ENCODE data around the gene FAM50B. TPM values are rescaled to one million over a fixed set of nuclear protein-coding genes. Genes with fewer than 3 reads are reported as not detected.

The FAM50B gene
- total and polyA plus RNA-seq, 10 of the 15 experiments (the other 5 are each of a cell fraction or from before 2014, with no cell fraction given) = 0.58 to 10.2 (median 5.9) TPM

DNA sequence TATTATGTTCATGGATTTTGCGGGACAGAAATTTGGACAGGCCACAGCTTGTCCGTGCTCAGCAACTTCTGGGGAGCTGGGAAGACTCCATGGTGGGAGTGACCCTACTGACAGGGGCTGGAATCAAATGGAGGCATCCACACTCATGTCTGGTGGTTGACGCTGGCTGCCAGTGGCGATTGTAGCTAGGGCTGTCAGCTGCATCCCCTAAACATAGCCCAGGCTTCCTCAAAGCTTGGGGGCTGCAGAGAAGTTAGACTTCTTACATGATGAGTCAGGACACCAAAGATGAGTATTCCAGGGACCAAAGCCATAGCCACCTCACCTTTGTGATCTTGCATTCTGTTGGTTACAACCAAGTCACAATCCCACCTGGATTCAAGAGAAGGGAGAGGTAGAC, 18.4 kb upstream of the FAM50B start:
- ChIA-PET RAD21 (ENCODE audit: unreplicated experiment) (no interaction called here), SMC1A (ENCODE audit: uncharacterized antibody, unreplicated experiment) (no interaction called here)

GRCh38 chr6:3831761-3832530, 17.2 kb upstream of the FAM50B start:
- DNase-seq (ENCODE audit: low read depth, low spot score) (no peak), ATAC-seq (no peak), FAIRE-seq (no peak)
- in situ Hi-C loops (cut with MboI) (no loop called here), intact Hi-C loops (cut with micrococcal nuclease; ENCODE audit: unreplicated experiment) (no loop called here)
- ChIA-PET RAD21 (ENCODE audit: unreplicated experiment) (no interaction called here), CTCF (no interaction called here), POLR2A (no interaction called here), SMC1A (ENCODE audit: uncharacterized antibody, unreplicated experiment) (interaction anchor here (0.9 kb wide), 1 partner anchor 11 kb away, joined by 3 read pairs; no protein-coding TSS in a partner anchor)
- H3K9me3 ChIP-seq (replicated peaks; ENCODE audit: control insufficient read depth, insufficient read depth, low read length) = no peaks in the 10 kb centered on the region
- H3K27me3 ChIP-seq (replicated peaks in 1 of 2; ENCODE audit: control insufficient read depth in 2 of 2, insufficient read depth in 2 of 2, low read length in 1 of 2) = no peaks in the 10 kb centered on the region
- no peaks in the 10 kb centered on the region for H4K20me1 ChIP-seq (ENCODE audit: control insufficient read depth, insufficient read depth)
- no peak overlapping the region for H3K4me3 ChIP-seq
- no peak overlapping the region for H3K27ac ChIP-seq (ENCODE audit: control insufficient read depth, insufficient read depth)
- no peak overlapping the region for H3K9ac ChIP-seq (ENCODE audit: control insufficient read depth, insufficient read depth, low read length)
- 78% methylated on average over 6 of the region's 6 CpGs for WGBS (ENCODE audit: insufficient coverage, insufficient replicate concordance, low lambda C conversion rate, missing lambda C conversion rate)
- no TSS peak for BruUV-seq (replicated peaks)
- H3K79me2 ChIP-seq (ENCODE audit: control insufficient read depth, insufficient read depth, low read length) = no peaks in the 10 kb centered on the region
- H3K36me3 ChIP-seq (ENCODE audit: control insufficient read depth in 2 of 2, insufficient read depth in 2 of 2, low read length in 1 of 2) = no peaks in the 10 kb centered on the region
- H2AFZ ChIP-seq (ENCODE audit: control insufficient read depth, low read depth, low read length) = no peak overlapping the region
- no peak overlapping the region for H3K4me2 ChIP-seq (ENCODE audit: control insufficient read depth, insufficient read depth)
- no peaks in the 10 kb centered on the region for H3K4me1 ChIP-seq (ENCODE audit: control insufficient read depth, insufficient read depth, low read length)
- TF ChIP-seq POLR2AphosphoS5 (IDR thresholded peaks at IDR 0.05; ENCODE audit: low read length) (no peak), FOXK2 (IDR thresholded peaks at IDR 0.05) (no peak), YBX1 (IDR thresholded peaks at IDR 0.05) (no peak), SMAD5 (IDR thresholded peaks at IDR 0.05; ENCODE audit: low read depth) (no peak), ZBED1 (IDR thresholded peaks at IDR 0.05; ENCODE audit: borderline replicate concordance) (no peak), ATF7 (IDR thresholded peaks at IDR 0.05; ENCODE audit: low read depth) (no peak), ZZZ3 (IDR thresholded peaks at IDR 0.05; ENCODE audit: control insufficient read depth, insufficient read length, low read depth) (no peak), ELK1 (IDR thresholded peaks at IDR 0.05; ENCODE audit: low read depth, low read length) (no peak), HSF1 (IDR thresholded peaks at IDR 0.05; ENCODE audit: low read depth, low read length) (no peak), STAT3 (IDR thresholded peaks at IDR 0.05; ENCODE audit: low read depth, low read length) (no peak), NR2C2 (IDR thresholded peaks at IDR 0.05; ENCODE audit: borderline replicate concordance, control insufficient read depth, insufficient read length, low read depth) (no peak), TCF3 (IDR thresholded peaks at IDR 0.05; ENCODE audit: borderline replicate concordance, insufficient read depth, low read depth, low read length) (no peak)

More for the DNA sequence above, 18.4 kb upstream of the FAM50B start:
- BruUV-seq (replicated peaks) = no TSS peak
- Histone ChIP-seq H3K36me3 (ENCODE audit: control insufficient read depth in 2 of 2, insufficient read depth in 2 of 2, low read length in 1 of 2) (no peaks in the 10 kb centered on the region), H3K4me2 (ENCODE audit: control insufficient read depth, insufficient read depth) (no peak overlapping the region), H3K79me2 (ENCODE audit: control insufficient read depth, insufficient read depth, low read length) (no peaks in the 10 kb centered on the region), H3K27me3 (replicated peaks in 1 of 2; ENCODE audit: control insufficient read depth in 2 of 2, insufficient read depth in 2 of 2, low read length in 1 of 2) (no peaks in the 10 kb centered on the region), H4K20me1 (ENCODE audit: control insufficient read depth, insufficient read depth) (no peaks in the 10 kb centered on the region), H3K27ac (ENCODE audit: control insufficient read depth, insufficient read depth) (no peak overlapping the region), H2AFZ (ENCODE audit: control insufficient read depth, low read depth, low read length) (no peak overlapping the region), H3K9ac (ENCODE audit: control insufficient read depth, insufficient read depth, low read length) (no peak overlapping the region), H3K9me3 (replicated peaks; ENCODE audit: control insufficient read depth, insufficient read depth, low read length) (no peaks in the 10 kb centered on the region), H3K4me1 (ENCODE audit: control insufficient read depth, insufficient read depth, low read length) (no peaks in the 10 kb centered on the region), H3K4me3 (no peak overlapping the region)
- ATAC-seq (no peak), FAIRE-seq (no peak), DNase-seq (ENCODE audit: low read depth, low spot score) (no peak)
- intact Hi-C loops (cut with micrococcal nuclease; ENCODE audit: unreplicated experiment) (no loop called here), in situ Hi-C loops (cut with MboI) (no loop called here)
- CTCF ChIA-PET = interaction anchor here (1.8 kb wide), 1 partner anchor 20 kb away, joined by 3 read pairs; no protein-coding TSS in a partner anchor
- WGBS (ENCODE audit: insufficient coverage, insufficient replicate concordance, low lambda C conversion rate, missing lambda C conversion rate) = 83% methylated on average over 4 of the region's 4 CpGs
- TF ChIP-seq, protein P1, sequence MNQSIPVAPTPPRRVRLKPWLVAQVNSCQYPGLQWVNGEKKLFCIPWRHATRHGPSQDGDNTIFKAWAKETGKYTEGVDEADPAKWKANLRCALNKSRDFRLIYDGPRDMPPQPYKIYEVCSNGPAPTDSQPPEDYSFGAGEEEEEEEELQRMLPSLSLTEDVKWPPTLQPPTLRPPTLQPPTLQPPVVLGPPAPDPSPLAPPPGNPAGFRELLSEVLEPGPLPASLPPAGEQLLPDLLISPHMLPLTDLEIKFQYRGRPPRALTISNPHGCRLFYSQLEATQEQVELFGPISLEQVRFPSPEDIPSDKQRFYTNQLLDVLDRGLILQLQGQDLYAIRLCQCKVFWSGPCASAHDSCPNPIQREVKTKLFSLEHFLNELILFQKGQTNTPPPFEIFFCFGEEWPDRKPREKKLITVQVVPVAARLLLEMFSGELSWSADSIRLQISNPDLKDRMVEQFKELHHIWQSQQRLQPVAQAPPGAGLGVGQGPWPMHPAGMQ (IDR thresholded peaks at IDR 0.05; ENCODE audit: borderline replicate concordance) = no peak
- TF ChIP-seq ZNF207 (IDR thresholded peaks at IDR 0.05; ENCODE audit: borderline replicate concordance) = no peak
- POLR2A ChIA-PET = no interaction called here

All from GM12878 (cell line).